ENCODE results near the gene SLC45A1.

DNA sequence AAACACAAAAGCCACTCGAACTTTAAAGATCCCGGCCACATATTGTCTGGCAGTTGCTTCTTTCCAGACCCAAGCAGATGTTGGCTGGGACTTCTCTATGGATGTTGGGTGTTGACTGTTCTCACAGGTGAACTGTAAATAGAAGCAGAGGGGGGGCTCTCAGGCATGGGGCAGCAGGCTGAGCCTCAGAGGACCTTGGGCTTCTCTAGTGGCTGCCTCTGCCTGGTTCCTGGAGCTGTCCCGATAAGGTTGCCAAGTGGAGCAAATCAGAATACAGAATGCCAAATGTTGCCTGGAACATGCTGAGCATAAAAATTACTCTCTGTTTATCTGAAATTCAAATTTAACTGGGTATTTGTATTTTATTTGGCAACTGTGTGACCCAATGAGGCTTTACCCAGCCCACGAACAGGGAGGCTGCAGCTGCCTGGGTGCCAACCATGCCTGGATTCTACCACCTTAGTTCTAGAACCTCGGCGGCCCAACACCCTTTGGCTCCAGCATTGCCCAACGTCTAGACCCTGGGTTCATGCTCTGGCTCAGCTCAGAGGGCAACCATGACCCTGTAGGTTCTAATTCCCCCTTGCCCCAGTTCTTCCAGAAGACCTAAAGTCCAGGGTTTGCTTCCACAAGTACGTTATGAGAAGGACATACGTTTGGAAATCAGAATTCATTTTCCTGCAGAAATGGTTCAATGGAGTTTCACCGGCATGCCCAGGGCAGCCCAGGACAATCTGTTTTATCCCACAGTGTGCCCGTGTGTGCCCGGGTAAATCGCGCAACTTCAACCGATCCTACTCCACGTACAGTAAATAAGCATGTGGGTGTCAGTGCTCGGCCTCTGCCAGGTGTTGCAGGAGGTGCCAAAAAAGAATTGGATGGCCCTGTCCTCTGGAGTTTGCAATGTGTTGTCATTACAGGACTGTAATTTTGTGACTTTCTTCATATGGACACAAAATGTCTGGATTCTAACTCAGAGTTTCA, 5.4 kb upstream of the SLC45A1 start:
- TF ChIP-seq, protein P1, sequence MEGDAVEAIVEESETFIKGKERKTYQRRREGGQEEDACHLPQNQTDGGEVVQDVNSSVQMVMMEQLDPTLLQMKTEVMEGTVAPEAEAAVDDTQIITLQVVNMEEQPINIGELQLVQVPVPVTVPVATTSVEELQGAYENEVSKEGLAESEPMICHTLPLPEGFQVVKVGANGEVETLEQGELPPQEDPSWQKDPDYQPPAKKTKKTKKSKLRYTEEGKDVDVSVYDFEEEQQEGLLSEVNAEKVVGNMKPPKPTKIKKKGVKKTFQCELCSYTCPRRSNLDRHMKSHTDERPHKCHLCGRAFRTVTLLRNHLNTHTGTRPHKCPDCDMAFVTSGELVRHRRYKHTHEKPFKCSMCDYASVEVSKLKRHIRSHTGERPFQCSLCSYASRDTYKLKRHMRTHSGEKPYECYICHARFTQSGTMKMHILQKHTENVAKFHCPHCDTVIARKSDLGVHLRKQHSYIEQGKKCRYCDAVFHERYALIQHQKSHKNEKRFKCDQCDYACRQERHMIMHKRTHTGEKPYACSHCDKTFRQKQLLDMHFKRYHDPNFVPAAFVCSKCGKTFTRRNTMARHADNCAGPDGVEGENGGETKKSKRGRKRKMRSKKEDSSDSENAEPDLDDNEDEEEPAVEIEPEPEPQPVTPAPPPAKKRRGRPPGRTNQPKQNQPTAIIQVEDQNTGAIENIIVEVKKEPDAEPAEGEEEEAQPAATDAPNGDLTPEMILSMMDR (optimal IDR thresholded peaks at IDR 0.05 in 1 of 3, IDR thresholded peaks at IDR 0.05 in 1 of 3, conservative IDR thresholded peaks at IDR 0.05 in 1 of 3; ENCODE audit: extremely low read depth in 1 of 3, insufficient read depth in 2 of 3, low read length in 3 of 3), result no peak
- no peak for TF ChIP-seq EZH2 (IDR thresholded peaks at IDR 0.05; ENCODE audit: low read length)
